OCI-LY7 (cell line): ENCODE measurements around the gene DIAPH2.

Experiments
- EZH2phosphoT487 ChIP-seq: fragments of 200-600 bp; sonication (generic); IDR thresholded peaks from 2 replicates; pipeline ENCODE4 v1.6.1; 2018; ENCODE audit warnings: low read depth, borderline replicate concordance, mild to moderate bottlenecking, mixed run types, antibody characterized with exemption, low read length, moderate library complexity, mixed read lengths
- TF ChIP-seq, protein P1 (sequence below): fragments of 200-600 bp; sonication (generic); conservative IDR thresholded peaks from 2 replicates; pipeline ENCODE4 v1.5.1; 2014; ENCODE audit warnings: mild to moderate bottlenecking, antibody characterized with exemption, low read length, moderate library complexity, mixed read lengths

DNA sequence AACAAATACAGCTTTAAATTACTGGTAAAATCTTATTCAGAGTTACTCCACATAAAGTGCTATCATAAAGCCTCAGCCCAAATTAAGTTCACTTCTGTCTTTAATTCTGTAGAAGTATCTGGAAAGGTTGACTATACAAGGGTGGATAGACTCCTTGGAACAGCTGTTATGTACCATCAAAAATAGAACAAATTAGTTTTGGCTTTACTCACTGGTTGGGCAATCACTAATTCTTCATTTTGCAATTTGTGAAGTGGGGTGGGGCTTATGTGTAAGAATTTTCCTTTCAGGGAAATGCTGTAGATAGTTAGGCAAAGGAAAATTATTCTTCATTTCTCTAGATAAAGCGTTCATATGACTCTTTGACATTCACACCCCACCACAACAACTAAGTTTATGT, 7.8 kb downstream of the DIAPH2 start:
- TF ChIP-seq, protein P1, sequence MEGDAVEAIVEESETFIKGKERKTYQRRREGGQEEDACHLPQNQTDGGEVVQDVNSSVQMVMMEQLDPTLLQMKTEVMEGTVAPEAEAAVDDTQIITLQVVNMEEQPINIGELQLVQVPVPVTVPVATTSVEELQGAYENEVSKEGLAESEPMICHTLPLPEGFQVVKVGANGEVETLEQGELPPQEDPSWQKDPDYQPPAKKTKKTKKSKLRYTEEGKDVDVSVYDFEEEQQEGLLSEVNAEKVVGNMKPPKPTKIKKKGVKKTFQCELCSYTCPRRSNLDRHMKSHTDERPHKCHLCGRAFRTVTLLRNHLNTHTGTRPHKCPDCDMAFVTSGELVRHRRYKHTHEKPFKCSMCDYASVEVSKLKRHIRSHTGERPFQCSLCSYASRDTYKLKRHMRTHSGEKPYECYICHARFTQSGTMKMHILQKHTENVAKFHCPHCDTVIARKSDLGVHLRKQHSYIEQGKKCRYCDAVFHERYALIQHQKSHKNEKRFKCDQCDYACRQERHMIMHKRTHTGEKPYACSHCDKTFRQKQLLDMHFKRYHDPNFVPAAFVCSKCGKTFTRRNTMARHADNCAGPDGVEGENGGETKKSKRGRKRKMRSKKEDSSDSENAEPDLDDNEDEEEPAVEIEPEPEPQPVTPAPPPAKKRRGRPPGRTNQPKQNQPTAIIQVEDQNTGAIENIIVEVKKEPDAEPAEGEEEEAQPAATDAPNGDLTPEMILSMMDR, result no peak
- no peak for TF ChIP-seq EZH2phosphoT487
